Measurements from ENCODE around the gene BNC2. TPM values are rescaled to one million over a fixed set of nuclear protein-coding genes. Genes with fewer than 3 reads are reported as not detected.
A peak's percentile ranks its signal among the peaks of the same experiment; 100 is the strongest.
"Not testable (repeated sequence)": the region's sequence is repeated elsewhere in the genome, so short reads cannot be mapped to it uniquely, and the experiment has no call there.

Gene BNC2, protein sequence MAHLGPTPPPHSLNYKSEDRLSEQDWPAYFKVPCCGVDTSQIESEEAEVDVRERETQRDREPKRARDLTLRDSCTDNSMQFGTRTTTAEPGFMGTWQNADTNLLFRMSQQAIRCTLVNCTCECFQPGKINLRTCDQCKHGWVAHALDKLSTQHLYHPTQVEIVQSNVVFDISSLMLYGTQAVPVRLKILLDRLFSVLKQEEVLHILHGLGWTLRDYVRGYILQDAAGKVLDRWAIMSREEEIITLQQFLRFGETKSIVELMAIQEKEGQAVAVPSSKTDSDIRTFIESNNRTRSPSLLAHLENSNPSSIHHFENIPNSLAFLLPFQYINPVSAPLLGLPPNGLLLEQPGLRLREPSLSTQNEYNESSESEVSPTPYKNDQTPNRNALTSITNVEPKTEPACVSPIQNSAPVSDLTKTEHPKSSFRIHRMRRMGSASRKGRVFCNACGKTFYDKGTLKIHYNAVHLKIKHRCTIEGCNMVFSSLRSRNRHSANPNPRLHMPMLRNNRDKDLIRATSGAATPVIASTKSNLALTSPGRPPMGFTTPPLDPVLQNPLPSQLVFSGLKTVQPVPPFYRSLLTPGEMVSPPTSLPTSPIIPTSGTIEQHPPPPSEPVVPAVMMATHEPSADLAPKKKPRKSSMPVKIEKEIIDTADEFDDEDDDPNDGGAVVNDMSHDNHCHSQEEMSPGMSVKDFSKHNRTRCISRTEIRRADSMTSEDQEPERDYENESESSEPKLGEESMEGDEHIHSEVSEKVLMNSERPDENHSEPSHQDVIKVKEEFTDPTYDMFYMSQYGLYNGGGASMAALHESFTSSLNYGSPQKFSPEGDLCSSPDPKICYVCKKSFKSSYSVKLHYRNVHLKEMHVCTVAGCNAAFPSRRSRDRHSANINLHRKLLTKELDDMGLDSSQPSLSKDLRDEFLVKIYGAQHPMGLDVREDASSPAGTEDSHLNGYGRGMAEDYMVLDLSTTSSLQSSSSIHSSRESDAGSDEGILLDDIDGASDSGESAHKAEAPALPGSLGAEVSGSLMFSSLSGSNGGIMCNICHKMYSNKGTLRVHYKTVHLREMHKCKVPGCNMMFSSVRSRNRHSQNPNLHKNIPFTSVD
- 7.0 TPM for polyA plus RNA-seq (2013, experiment 1 of 2)
- 6.7 TPM for polyA plus RNA-seq (2013, experiment 2 of 2)

DNA sequence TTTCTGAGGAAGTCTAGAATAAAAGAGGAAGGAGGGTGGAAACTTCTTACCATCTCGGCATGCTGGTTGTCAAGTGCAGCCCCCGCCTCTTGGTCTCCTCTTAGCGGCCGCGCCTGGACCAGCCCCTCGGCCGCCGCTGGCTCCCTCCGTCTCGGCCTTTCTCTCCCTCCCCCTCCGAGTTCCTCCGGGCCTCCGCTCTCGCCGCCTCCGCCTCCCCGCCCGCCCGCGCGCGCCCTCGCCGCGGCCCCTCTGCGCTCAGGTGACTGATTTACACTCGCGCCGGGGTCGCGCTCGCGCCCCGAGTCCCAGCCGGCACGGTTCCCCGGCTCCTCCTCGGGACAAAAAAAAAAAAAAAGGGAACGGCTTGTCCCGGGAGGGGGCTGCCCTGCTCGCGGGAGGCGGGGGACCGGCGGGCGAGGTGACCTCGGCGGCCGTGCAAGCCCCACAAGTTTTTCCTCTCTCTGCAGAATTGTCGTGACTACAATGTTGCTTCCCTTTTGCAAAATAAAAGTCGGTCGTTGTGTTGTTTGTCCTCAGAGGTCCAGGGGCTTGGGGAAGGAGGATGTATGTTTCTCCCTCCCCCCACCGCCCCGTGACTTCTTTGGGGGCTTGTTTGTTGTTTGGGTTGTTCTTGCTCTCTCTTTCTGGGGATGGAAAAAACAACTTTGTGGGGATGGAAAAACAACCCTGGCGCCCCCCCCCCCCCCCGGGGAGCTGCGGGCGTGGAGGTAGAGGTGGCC lies at the start of gene BNC2:
Gene BNC2, minus strand, starts transcription at position 75 of the 740 bp plus-strand sequence. Its CDS starts 22 bp downstream, at position 53.
- no peaks in the 10 kb centered on the region for H3K9me3 ChIP-seq (ENCODE audit: insufficient read depth, low read depth, low read length)
- peaks cover 19% of the 10 kb centered on the region for H3K27me3 ChIP-seq (ENCODE audit: insufficient read depth, low read length)
- no peaks in the 10 kb centered on the region for H3K36me3 ChIP-seq (ENCODE audit: insufficient read depth, low read length)
- H3K4me3 ChIP-seq (ENCODE audit: low read length): peak within 1 kb of the TSS; percentile 71
- H3K4me1 ChIP-seq (ENCODE audit: insufficient read depth, low read length): peaks cover 44% of the 10 kb centered on the region
- H3K27ac ChIP-seq (ENCODE audit: low read depth, low read length): peak within 1 kb of the TSS; percentile 82
- peak within 1 kb of the TSS; percentile 66 for H3K9ac ChIP-seq (ENCODE audit: low read depth, low read length)
- WGBS: under 1% methylated on average over 49 of the region's 58 CpGs

GRCh38 chr9:16918920-16919319 lies 48.5 kb upstream of the BNC2 start:
- 84% methylated on average over 4 of the region's 4 CpGs for WGBS
- H3K9me3 ChIP-seq (ENCODE audit: insufficient read depth, low read depth, low read length): no peaks in the 10 kb centered on the region
- no peaks in the 10 kb centered on the region for H3K4me1 ChIP-seq (ENCODE audit: insufficient read depth, low read length)
- H3K36me3 ChIP-seq (ENCODE audit: insufficient read depth, low read length): no peaks in the 10 kb centered on the region
- H3K27ac ChIP-seq (ENCODE audit: low read depth, low read length): no peak overlapping the region
- peaks cover 22% of the 10 kb centered on the region; the same call in 1 of the 2 replicates for H3K27me3 ChIP-seq (ENCODE audit: insufficient read depth, low read length)
- no peak overlapping the region for H3K9ac ChIP-seq (ENCODE audit: low read depth, low read length)
- no peak overlapping the region for H3K4me3 ChIP-seq (ENCODE audit: low read length)

GRCh38 chr9:16915126-16915831 lies 44.8 kb upstream of the BNC2 start:
- Histone ChIP-seq H3K27ac (ENCODE audit: low read depth, low read length) (no peak overlapping the region), H3K27me3 (ENCODE audit: insufficient read depth, low read length) (peaks cover 5% of the 10 kb centered on the region; the same call in 1 of the 2 replicates), H3K36me3 (ENCODE audit: insufficient read depth, low read length) (no peaks in the 10 kb centered on the region), H3K4me3 (ENCODE audit: low read length) (no peak overlapping the region), H3K9ac (ENCODE audit: low read depth, low read length) (no peak overlapping the region), H3K4me1 (ENCODE audit: insufficient read depth, low read length) (no peaks in the 10 kb centered on the region), H3K9me3 (ENCODE audit: insufficient read depth, low read depth, low read length) (no peaks in the 10 kb centered on the region)
- WGBS: 96% methylated on average over 6 of the region's 6 CpGs

DNA sequence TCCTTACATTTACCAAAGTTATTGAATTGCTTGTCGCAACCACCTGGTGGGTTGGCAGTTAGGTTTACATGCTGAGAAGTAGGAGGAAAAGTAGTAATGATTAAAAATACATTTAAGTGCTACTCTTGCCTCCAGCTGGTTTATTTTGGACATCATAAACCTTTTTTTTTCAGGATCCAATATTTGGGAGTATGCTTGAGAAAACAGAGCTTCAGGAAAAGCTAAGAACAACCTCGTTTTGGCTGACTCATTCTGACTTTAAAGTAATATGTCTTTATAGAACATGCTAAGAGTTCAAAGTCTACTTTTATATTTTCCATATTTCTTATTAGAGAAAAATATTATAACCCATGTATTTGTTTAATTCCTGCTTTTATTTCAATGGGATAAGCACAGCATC lies 41.7 kb upstream of the BNC2 start:
- Histone ChIP-seq H3K27ac (ENCODE audit: low read depth, low read length) (no peak overlapping the region), H3K36me3 (ENCODE audit: insufficient read depth, low read length) (no peaks in the 10 kb centered on the region), H3K4me3 (ENCODE audit: low read length) (no peak overlapping the region), H3K9ac (ENCODE audit: low read depth, low read length) (no peak overlapping the region), H3K4me1 (ENCODE audit: insufficient read depth, low read length) (no peaks in the 10 kb centered on the region), H3K27me3 (ENCODE audit: insufficient read depth, low read length) (no peaks in the 10 kb centered on the region), H3K9me3 (ENCODE audit: insufficient read depth, low read depth, low read length) (no peaks in the 10 kb centered on the region)
- 100% methylated on average over 1 of the region's 2 CpGs for WGBS

DNA sequence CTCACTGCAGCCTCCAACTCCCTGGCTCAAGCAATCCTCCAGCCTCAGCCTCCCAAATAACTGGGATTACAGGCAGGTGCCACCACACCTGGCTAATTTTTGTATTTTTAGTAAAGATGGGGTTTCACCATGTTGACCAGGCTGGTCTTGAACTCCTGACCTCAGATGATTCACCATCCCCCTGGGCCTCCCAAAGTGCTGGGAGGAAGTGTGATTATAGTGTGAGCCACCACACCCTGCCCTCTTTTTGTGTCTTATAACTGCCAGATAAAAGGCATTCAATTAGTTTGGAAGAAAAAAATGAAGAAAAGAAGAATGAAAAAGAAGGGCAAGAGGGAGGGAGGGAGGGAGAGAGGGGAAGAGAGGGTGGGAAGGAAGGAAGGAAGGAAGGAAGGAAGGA lies 37.7 kb upstream of the BNC2 start:
- H3K36me3 ChIP-seq (ENCODE audit: insufficient read depth, low read length); H3K9ac ChIP-seq (ENCODE audit: low read depth, low read length); H3K27me3 ChIP-seq (ENCODE audit: insufficient read depth, low read length); H3K4me1 ChIP-seq (ENCODE audit: insufficient read depth, low read length); H3K27ac ChIP-seq (ENCODE audit: low read depth, low read length); H3K9me3 ChIP-seq (ENCODE audit: insufficient read depth, low read depth, low read length); H3K4me3 ChIP-seq (ENCODE audit: low read length): not testable (repeated sequence)

- Histone ChIP-seq H3K9me3 (ENCODE audit: insufficient read depth, low read depth, low read length) (no peaks in the 10 kb centered on the region), H3K27me3 (ENCODE audit: insufficient read depth, low read length) (no peaks in the 10 kb centered on the region), H3K4me1 (ENCODE audit: insufficient read depth, low read length) (peaks cover 4% of the 10 kb centered on the region), H3K27ac (ENCODE audit: low read depth, low read length) (no peak overlapping the region), H3K9ac (ENCODE audit: low read depth, low read length) (no peak overlapping the region), H3K4me3 (ENCODE audit: low read length) (no peak overlapping the region), H3K36me3 (ENCODE audit: insufficient read depth, low read length) (no peaks in the 10 kb centered on the region)
- WGBS: 81% methylated on average over 4 of the region's 4 CpGs
These were observed 34.2 kb upstream of the BNC2 start for GRCh38 chr9:16904655-16905054.

DNA sequence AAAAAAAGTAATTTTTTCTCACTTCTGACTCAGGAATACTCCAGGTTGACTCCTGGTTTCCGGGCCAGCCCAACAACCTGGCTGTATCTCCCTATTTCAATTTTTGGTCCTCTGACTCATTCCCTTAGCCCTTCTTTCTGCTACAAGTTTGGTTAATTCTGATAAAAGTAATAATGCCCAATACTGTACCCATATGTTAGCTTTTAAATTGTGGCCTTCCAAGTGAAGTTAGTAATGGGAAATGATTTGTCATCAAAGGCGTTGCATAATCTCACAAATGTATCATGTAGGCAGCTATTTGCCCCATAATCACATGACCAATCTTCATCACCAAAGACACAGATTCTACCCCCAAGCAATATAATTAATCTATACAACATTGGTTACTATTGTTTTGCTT lies 31.1 kb upstream of the BNC2 start:
- Histone ChIP-seq H3K9ac (ENCODE audit: low read depth, low read length) (no peak overlapping the region), H3K27me3 (ENCODE audit: insufficient read depth, low read length) (no peaks in the 10 kb centered on the region), H3K27ac (ENCODE audit: low read depth, low read length) (no peak overlapping the region), H3K9me3 (ENCODE audit: insufficient read depth, low read depth, low read length) (no peaks in the 10 kb centered on the region), H3K4me1 (ENCODE audit: insufficient read depth, low read length) (peaks cover 10% of the 10 kb centered on the region), H3K4me3 (ENCODE audit: low read length) (no peak overlapping the region), H3K36me3 (ENCODE audit: insufficient read depth, low read length) (no peaks in the 10 kb centered on the region)
- 77% methylated on average over 2 of the region's 2 CpGs for WGBS

DNA sequence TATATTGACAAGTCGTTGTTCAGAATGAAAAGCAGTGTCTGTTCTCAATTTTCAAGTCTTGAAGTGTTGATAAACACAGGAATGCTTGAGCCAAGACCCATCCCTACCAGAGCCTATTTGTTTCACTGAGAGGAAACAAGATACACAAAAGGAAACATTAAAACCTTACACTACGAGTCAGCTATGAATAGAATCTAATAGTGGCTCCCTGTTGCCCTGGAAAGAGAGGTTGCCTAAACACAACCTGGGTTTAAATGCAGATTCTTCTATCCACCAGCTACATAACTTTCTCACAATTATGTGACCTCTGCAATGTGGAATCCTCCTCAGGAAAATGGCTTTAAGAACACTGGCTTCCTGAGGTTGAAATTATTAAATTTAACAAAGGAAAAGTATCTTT lies 29.1 kb upstream of the BNC2 start:
- Histone ChIP-seq H3K27me3 (ENCODE audit: insufficient read depth, low read length) (no peaks in the 10 kb centered on the region), H3K4me1 (ENCODE audit: insufficient read depth, low read length) (peaks cover 10% of the 10 kb centered on the region), H3K9me3 (ENCODE audit: insufficient read depth, low read depth, low read length) (no peaks in the 10 kb centered on the region), H3K4me3 (ENCODE audit: low read length) (no peak overlapping the region), H3K9ac (ENCODE audit: low read depth, low read length) (no peak overlapping the region), H3K36me3 (ENCODE audit: insufficient read depth, low read length) (no peaks in the 10 kb centered on the region), H3K27ac (ENCODE audit: low read depth, low read length) (no peak overlapping the region)
- WGBS: 70% methylated on average over 2 of the region's 2 CpGs

GRCh38 chr9:16898464-16898863 lies 28.0 kb upstream of the BNC2 start:
- 100% methylated on average over 1 of the region's 2 CpGs for WGBS
- no peaks in the 10 kb centered on the region for H3K36me3 ChIP-seq (ENCODE audit: insufficient read depth, low read length)
- no peak overlapping the region for H3K9ac ChIP-seq (ENCODE audit: low read depth, low read length)
- no peaks in the 10 kb centered on the region for H3K9me3 ChIP-seq (ENCODE audit: insufficient read depth, low read depth, low read length)
- no peak overlapping the region for H3K4me3 ChIP-seq (ENCODE audit: low read length)
- H3K27ac ChIP-seq (ENCODE audit: low read depth, low read length): no peak overlapping the region
- H3K27me3 ChIP-seq (ENCODE audit: insufficient read depth, low read length): no peaks in the 10 kb centered on the region
- H3K4me1 ChIP-seq (ENCODE audit: insufficient read depth, low read length): peaks cover 10% of the 10 kb centered on the region

DNA sequence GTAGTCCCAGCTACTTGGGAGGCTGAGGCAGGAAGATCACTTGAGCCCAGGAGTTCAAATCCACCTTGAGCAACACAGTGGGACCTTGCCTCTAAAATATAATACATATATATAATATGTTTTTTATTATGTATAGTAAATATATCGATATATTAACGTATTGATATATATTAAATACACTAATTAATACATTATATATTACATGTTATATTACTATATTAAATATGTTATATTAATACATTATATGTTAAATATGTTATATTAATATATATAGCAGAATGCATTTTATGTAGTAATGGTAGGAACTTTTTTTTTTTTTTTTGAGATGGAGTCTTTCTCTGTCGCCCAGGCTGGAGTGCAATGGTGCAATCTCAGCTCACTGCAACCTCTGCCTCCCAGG lies 18.1 kb upstream of the BNC2 start:
- H3K4me3 ChIP-seq (ENCODE audit: low read length): no peak overlapping the region
- no peaks in the 10 kb centered on the region for H3K27me3 ChIP-seq (ENCODE audit: insufficient read depth, low read length)
- H3K9ac ChIP-seq (ENCODE audit: low read depth, low read length): no peak overlapping the region
- H3K36me3 ChIP-seq (ENCODE audit: insufficient read depth, low read length): no peaks in the 10 kb centered on the region
- H3K27ac ChIP-seq (ENCODE audit: low read depth, low read length): no peak overlapping the region
- no peaks in the 10 kb centered on the region for H3K4me1 ChIP-seq (ENCODE audit: insufficient read depth, low read length)
- 100% methylated on average over 1 of the region's 3 CpGs for WGBS
- no peaks in the 10 kb centered on the region for H3K9me3 ChIP-seq (ENCODE audit: insufficient read depth, low read depth, low read length)

All from HUES64 (cell line).